Prostate gland (tissue), 2 donors: ENCODE measurements around the gene GDF11. TPM values are rescaled to one million over a fixed set of nuclear protein-coding genes. Genes with fewer than 3 reads are reported as not detected.
"Not testable (repeated sequence)": the region's sequence is repeated elsewhere in the genome, so short reads cannot be mapped to it uniquely, and the experiment has no call there.

Source experiments
- DNase-seq: peaks from one replicate; pipeline ENCODE4 v3.0.0-alpha.2; 2019; ENCODE audit warnings: low spot score
- H3K27ac ChIP-seq, 2 donors: fragments of 200-600 bp; sonication (generic); 2 replicates each; pipeline ENCODE4 v1.5.1; 2017 to 2019
- H3K27me3 ChIP-seq: fragments of 200-600 bp; sonication (generic); replicated peaks from 2 replicates; pipeline ENCODE4 v1.5.1; 2019; ENCODE audit not compliant: insufficient read depth
- H3K36me3 ChIP-seq, 2 donors: fragments of 200-600 bp; sonication (generic); 1 replicate in 1 of 2; 2 replicates in 1 of 2; pipeline versions ENCODE4 v1.5.1 to v1.8.1; 2017 to 2019
- H3K4me1 ChIP-seq: fragments of 200-600 bp; sonication (generic); replicated peaks from 2 replicates; pipeline ENCODE4 v1.5.1; 2019
- H3K4me3 ChIP-seq, 2 donors: fragments of 200-600 bp; sonication (generic); 2 replicates each; pipeline ENCODE4 v1.5.1; 2017 to 2019
- H3K9me3 ChIP-seq: fragments of 200-600 bp; sonication (generic); 2 replicates; pipeline ENCODE4 v1.5.1; 2017
- POLR2A ChIP-seq: fragments of 450-650 bp; IDR thresholded peaks from one replicate; pipeline ENCODE4 v1.6.1; 2016; ENCODE audit warnings: antibody characterized with exemption, mild to moderate bottlenecking
- POLR2AphosphoS5 ChIP-seq: sonication (generic); formaldehyde crosslinking; IDR thresholded peaks from one replicate; pipeline ENCODE4 v1.6.1; 2017; ENCODE audit warnings: antibody characterized with exemption
- WGBS: methylation state at CpG from one replicate; pipeline ENCODE4 v1.1.5; 2018; 5-methylcytosine and 5-hydroxymethylcytosine counted together
- intact Hi-C: fragments of 100-400 bp; cut with DNase I; formaldehyde crosslinking; loops from one replicate; pipeline ENCODE4 v1.14.2; 2022
- total RNA-seq, 2 donors: library from RNA; depleted of rRNA; stranded (reverse); fragments of >200 nt; gene quantifications; one replicate each; pipeline ENCODE4 v1.1.0, GENCODE V29; 2016
- TF ChIP-seq, protein P1 (sequence below), 4 experiments: fragments of 200-600 bp in 2 of 4; fragments of 450-650 bp in 2 of 4; sonication (generic) in 2 of 4; IDR thresholded peaks; 1 replicate in 3 of 4; 2 replicates in 1 of 4; pipeline ENCODE4 v1.5.1; 2016 to 2019; ENCODE audit warnings: antibody characterized with exemption in 4 of 4, mild to moderate bottlenecking in 2 of 4, moderate library complexity in 2 of 4

The GDF11 gene
- total RNA-seq, 2 donors from 2014 or later: 4.1 to 10.3 TPM

DNA sequence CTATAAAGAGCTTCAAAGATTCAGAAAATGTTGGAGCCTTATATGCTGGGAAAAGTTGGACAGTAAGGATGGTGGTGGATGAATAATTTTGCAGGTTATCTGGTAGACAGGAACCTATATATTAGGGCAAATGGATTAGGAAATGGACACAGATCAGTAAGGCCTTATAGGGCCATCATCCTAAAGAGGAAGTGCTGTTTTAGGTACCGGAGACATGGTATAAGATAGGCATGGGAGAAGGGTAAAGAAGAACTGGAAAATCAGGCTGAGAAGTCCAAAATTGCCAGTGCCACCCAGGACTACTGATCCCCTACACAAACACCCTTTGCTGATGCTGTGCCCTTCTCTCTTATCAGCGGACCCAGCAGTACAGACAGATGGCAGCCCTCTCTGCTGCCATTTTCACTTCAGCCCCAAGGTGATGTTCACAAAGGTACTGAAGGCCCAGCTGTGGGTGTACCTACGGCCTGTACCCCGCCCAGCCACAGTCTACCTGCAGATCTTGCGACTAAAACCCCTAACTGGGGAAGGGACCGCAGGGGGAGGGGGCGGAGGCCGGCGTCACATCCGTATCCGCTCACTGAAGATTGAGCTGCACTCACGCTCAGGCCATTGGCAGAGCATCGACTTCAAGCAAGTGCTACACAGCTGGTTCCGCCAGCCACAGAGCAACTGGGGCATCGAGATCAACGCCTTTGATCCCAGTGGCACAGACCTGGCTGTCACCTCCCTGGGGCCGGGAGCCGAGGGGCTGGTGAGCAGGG is 5.5 kb downstream of the GDF11 start:
- H3K4me3 ChIP-seq: no peak overlapping the region
- H3K27ac ChIP-seq: no peak overlapping the region
- intact Hi-C loops: no loop called here
- H3K27me3 ChIP-seq: no peaks in the 10 kb centered on the region
- TF ChIP-seq, protein P1, sequence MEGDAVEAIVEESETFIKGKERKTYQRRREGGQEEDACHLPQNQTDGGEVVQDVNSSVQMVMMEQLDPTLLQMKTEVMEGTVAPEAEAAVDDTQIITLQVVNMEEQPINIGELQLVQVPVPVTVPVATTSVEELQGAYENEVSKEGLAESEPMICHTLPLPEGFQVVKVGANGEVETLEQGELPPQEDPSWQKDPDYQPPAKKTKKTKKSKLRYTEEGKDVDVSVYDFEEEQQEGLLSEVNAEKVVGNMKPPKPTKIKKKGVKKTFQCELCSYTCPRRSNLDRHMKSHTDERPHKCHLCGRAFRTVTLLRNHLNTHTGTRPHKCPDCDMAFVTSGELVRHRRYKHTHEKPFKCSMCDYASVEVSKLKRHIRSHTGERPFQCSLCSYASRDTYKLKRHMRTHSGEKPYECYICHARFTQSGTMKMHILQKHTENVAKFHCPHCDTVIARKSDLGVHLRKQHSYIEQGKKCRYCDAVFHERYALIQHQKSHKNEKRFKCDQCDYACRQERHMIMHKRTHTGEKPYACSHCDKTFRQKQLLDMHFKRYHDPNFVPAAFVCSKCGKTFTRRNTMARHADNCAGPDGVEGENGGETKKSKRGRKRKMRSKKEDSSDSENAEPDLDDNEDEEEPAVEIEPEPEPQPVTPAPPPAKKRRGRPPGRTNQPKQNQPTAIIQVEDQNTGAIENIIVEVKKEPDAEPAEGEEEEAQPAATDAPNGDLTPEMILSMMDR (IDR thresholded peaks at IDR 0.05): no peak
- TF ChIP-seq POLR2AphosphoS5 (no peak), POLR2A (no peak)
- H3K9me3 ChIP-seq: no peaks in the 10 kb centered on the region
- 85% methylated on average over 18 of the region's 18 CpGs for WGBS
- no peaks in the 10 kb centered on the region for H3K36me3 ChIP-seq
- DNase-seq: no peak
- peaks cover 4% of the 10 kb centered on the region for H3K4me1 ChIP-seq

DNA sequence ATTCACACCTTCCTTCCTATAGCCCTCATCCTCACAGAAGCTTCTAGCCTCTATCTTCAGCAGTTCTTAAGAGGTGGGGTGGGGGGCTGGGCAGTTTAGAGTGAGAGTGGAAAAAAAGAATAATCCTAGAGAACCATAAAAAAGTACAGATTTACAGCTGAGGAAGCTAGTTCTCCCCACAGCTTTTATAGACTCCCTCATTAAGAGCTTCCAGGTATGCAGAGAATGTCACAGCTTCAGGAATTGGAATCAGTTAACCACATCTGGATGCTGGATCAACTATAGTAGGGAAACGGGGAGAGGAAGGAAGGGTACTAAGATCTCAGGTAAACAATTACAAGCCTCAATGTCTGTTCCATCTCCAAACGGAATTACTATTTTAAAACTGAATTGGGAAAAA is 12.3 kb downstream of the GDF11 start:
- no peaks in the 10 kb centered on the region for H3K36me3 ChIP-seq
- TF ChIP-seq POLR2AphosphoS5 (no peak), POLR2A (no peak)
- TF ChIP-seq, protein P1 (IDR thresholded peaks at IDR 0.05): no peak
- no peak overlapping the region for H3K4me3 ChIP-seq
- DNase-seq: no peak
- 43% methylated on average over 2 of the region's 2 CpGs for WGBS
- intact Hi-C loops: no loop called here
- no peaks in the 10 kb centered on the region for H3K27me3 ChIP-seq
- no peak overlapping the region for H3K27ac ChIP-seq
- H3K4me1 ChIP-seq: no peaks in the 10 kb centered on the region
- no peaks in the 10 kb centered on the region for H3K9me3 ChIP-seq

DNA sequence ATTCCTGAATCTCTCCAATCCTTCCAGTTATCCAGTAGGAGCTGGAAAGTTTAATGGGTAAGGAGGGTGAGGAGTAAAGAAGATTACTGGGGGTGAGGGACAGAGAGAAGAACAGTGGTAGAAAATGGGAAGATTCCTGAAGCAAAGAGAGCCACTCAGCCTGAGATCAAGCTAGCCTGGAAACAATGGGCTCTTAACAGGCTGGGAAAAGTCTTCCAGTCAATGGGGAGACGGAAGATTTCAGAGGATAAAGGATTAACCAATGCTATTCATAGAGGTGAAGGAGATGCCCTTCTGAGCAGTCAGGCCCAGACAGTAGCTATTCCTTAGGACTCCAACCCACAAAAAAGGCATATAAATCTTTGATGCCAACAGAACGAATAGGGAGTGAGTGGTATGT is 14.8 kb downstream of the GDF11 start:
- Histone ChIP-seq H3K4me1 (no peaks in the 10 kb centered on the region), H3K36me3 (no peaks in the 10 kb centered on the region), H3K27me3 (no peaks in the 10 kb centered on the region), H3K27ac (no peak overlapping the region), H3K4me3 (no peak overlapping the region), H3K9me3 (no peaks in the 10 kb centered on the region)
- intact Hi-C loops: no loop called here
- no peak for DNase-seq
- TF ChIP-seq, protein P1 (IDR thresholded peaks at IDR 0.05): no peak
- TF ChIP-seq POLR2AphosphoS5 (no peak), POLR2A (no peak)
- WGBS: 54% methylated on average over 2 of the region's 2 CpGs

DNA sequence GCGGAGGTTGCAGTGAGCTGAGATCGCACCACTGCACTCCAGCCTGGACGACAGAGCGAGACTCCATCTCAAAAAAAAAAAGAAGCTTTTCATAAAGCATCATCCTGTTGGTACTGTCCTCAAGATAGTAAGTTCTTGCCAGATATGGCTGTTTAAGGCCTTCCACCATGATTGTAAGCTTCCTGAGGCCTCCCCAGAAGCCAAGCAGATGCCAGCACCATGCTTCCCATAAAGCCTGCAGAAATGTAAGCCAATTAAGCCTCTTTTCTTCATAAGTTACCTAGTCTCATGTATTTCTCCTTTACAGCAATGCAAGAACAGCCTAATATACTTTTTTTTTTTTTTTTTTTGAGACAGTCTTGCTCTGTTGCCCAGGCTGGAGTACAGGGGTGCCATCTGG is 15.7 kb downstream of the GDF11 start:
- peak overlapping the region in 1 of 2 donors; percentile 32 for H3K27ac ChIP-seq
- H3K9me3 ChIP-seq, intact Hi-C loops, H3K27me3 ChIP-seq, H3K4me1 ChIP-seq, H3K4me3 ChIP-seq, DNase-seq, H3K36me3 ChIP-seq: not testable (repeated sequence)
- 94% methylated on average over 4 of the region's 4 CpGs for WGBS

DNA sequence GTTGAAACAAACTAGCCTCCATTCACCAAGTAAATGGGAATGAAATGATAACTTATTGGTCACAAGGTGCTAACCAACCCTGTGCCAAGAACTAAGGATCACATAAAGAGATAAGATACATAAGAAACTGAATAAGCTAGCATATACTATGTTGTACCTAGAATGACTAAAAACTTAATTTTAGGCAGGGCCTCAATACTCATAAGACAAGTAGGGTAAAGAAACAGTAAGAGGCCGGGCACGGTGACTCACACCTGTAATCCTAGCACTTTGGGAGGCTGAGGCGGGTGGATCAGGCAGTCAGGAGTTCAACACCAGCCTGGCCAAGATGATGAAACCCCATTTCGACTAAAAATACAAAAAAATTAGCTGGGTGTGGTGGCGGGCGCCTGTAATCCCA is 17.7 kb downstream of the GDF11 start:
- H3K4me3 ChIP-seq: no peak overlapping the region
- no peaks in the 10 kb centered on the region for H3K27me3 ChIP-seq
- no peak overlapping the region for H3K27ac ChIP-seq
- H3K4me1 ChIP-seq: no peaks in the 10 kb centered on the region
- H3K9me3 ChIP-seq: no peaks in the 10 kb centered on the region
- intact Hi-C loops: no loop called here
- H3K36me3 ChIP-seq: no peaks in the 10 kb centered on the region
- WGBS: 95% methylated on average over 6 of the region's 6 CpGs
- TF ChIP-seq POLR2AphosphoS5 (no peak), POLR2A (no peak)
- TF ChIP-seq, protein P1 (IDR thresholded peaks at IDR 0.05): no peak
- DNase-seq: no peak
